Stimulated activated CD8-positive, alpha-beta memory T cell treated with anti-CD3 and anti-CD28 coated beads, Interleukin-7, amount 100 ng/mL, for 4 hours (primary cell): ENCODE measurements around the gene CEBPA.

ENCODE experiments used
- DNase-seq, 2 donors: peaks; one replicate each; pipeline ENCODE4 v3.0.0-alpha.2; 2020; ENCODE audit warnings: low read depth in 2 of 2

CEBPA gene

GRCh38 chr19:33271246-33272021 is 30.9 kb downstream of the CEBPA start:
- DNase-seq = no peak

GRCh38 chr19:33270769-33271168 is 31.6 kb downstream of the CEBPA start:
- DNase-seq = no peak

GRCh38 chr19:33269016-33269415 is 33.3 kb downstream of the CEBPA start:
- DNase-seq = no peak

GRCh38 chr19:33268162-33268991 is 34.0 kb downstream of the CEBPA start:
- DNase-seq = no peak

- DNase-seq = no peak
Observed at GRCh38 chr19:33267706-33268105, 34.6 kb downstream of the CEBPA start.

GRCh38 chr19:33266974-33267484 is 35.3 kb downstream of the CEBPA start:
- DNase-seq = no peak

GRCh38 chr19:33264881-33265445 is 37.4 kb downstream of the CEBPA start:
- no peak for DNase-seq

- no peak for DNase-seq
Observed at GRCh38 chr19:33263325-33264023, 38.9 kb downstream of the CEBPA start.

GRCh38 chr19:33261511-33262189 is 40.7 kb downstream of the CEBPA start:
- no peak for DNase-seq

- DNase-seq = no peak
Observed at GRCh38 chr19:33260628-33261418, 41.5 kb downstream of the CEBPA start.

GRCh38 chr19:33259539-33259938 is 42.8 kb downstream of the CEBPA start:
- no peak for DNase-seq

- no peak for DNase-seq
Observed at GRCh38 chr19:33257828-33258227, 44.5 kb downstream of the CEBPA start.

- DNase-seq = no peak
Observed at GRCh38 chr19:33256261-33256660, 46.1 kb downstream of the CEBPA start.

- DNase-seq = no peak
Observed at GRCh38 chr19:33255781-33256180, 46.6 kb downstream of the CEBPA start.

- no peak for DNase-seq
Observed at GRCh38 chr19:33254245-33254824, 48.0 kb downstream of the CEBPA start.

- DNase-seq = no peak
Observed at GRCh38 chr19:33252971-33253370, 49.4 kb downstream of the CEBPA start.

GRCh38 chr19:33252418-33252962 is 49.8 kb downstream of the CEBPA start:
- no peak for DNase-seq

GRCh38 chr19:33251526-33252090 is 50.7 kb downstream of the CEBPA start:
- no peak for DNase-seq

- no peak for DNase-seq
Observed at GRCh38 chr19:33251076-33251475, 51.3 kb downstream of the CEBPA start.
